Testis (tissue), 3 donors: ENCODE data around the gene BEND3. TPM values are rescaled to one million over a fixed set of nuclear protein-coding genes. Genes with fewer than 3 reads are reported as not detected.
"Not testable (repeated sequence)": the region's sequence is repeated elsewhere in the genome, so short reads cannot be mapped to it uniquely, and the experiment has no call there.

Source experiments
- DNase-seq: peaks from one replicate; pipeline ENCODE4 v3.0.0-alpha.2; 2019
- H3K27ac ChIP-seq, 2 donors: fragments of 200-600 bp; sonication (generic); one replicate each; pipeline ENCODE4 v1.5.1; 2019
- H3K27me3 ChIP-seq: fragments of 200-600 bp; sonication (generic); one replicate; pipeline ENCODE4 v1.5.1; 2019
- H3K36me3 ChIP-seq: fragments of 200-600 bp; sonication (generic); one replicate; pipeline ENCODE4 v1.5.1; 2017; ENCODE audit warnings: low read depth; ENCODE audit errors: missing control alignments
- H3K4me1 ChIP-seq: fragments of 200-600 bp; sonication (generic); one replicate; pipeline ENCODE4 v1.5.1; 2019
- H3K4me3 ChIP-seq, 2 donors: fragments of 200-600 bp; sonication (generic); one replicate each; pipeline ENCODE4 v1.5.1; 2017 to 2019
- H3K9me3 ChIP-seq: fragments of 200-600 bp; sonication (generic); one replicate; pipeline ENCODE4 v1.5.1; 2017
- CTCF ChIP-seq, 3 experiments: fragments of 450-650 bp in 2 of 3; fragments of 200-600 bp in 1 of 3; sonication (generic) in 1 of 3; IDR thresholded peaks; one replicate each; pipeline ENCODE4 v1.5.1; 2016 to 2019; ENCODE audit warnings: antibody characterized with exemption in 3 of 3, mild to moderate bottlenecking in 2 of 3, moderate library complexity in 1 of 3
- POLR2A ChIP-seq: fragments of 450-650 bp; IDR thresholded peaks from one replicate; pipeline ENCODE4 v1.6.1; 2017; ENCODE audit warnings: antibody characterized with exemption, mild to moderate bottlenecking, moderate library complexity
- WGBS, 2 donors: methylation state at CpG; one replicate each; pipeline ENCODE4 v1.1.5; 2018; 5-methylcytosine and 5-hydroxymethylcytosine counted together
- intact Hi-C: fragments of 100-400 bp; cut with DNase I; formaldehyde crosslinking; loops from one replicate; pipeline ENCODE4 v1.15.1; 2023; ENCODE audit warnings: low total_unique reads
- polyA plus RNA-seq: library from polyadenylated mRNA; stranded (reverse); fragments of 350-450 nt; fragmentation: Illumina TruSeq; extraction: RNeasy Lipid Tissue Mini Kit (QIAGEN cat#74804); gene quantifications from one replicate; pipeline ENCODE4 v1.2.3, GENCODE V29; 2014; ENCODE audit warnings: low read depth, low replicate concordance; ENCODE audit not compliant: insufficient read depth
- total RNA-seq, 2 donors: library from RNA; depleted of rRNA; stranded (reverse); fragments of >200 nt; gene quantifications; one replicate each; pipeline ENCODE4 v1.2.3, GENCODE V29; 2016

Gene BEND3
- total and polyA plus RNA-seq, 3 donors from 2014 or later: 3.7 to 7.6 (median 6.9) TPM

- Histone ChIP-seq H3K4me1 (no peaks in the 10 kb centered on the region), H3K27ac (no peak overlapping the region), H3K4me3 (no peak overlapping the region), H3K9me3 (no peaks in the 10 kb centered on the region), H3K27me3 (no peaks in the 10 kb centered on the region), H3K36me3 (no peaks in the 10 kb centered on the region)
- DNase-seq: no peak
- WGBS, 2 donors: 88 to 89% methylated on average over 4 of the region's 4 CpGs
- intact Hi-C loops: no loop called here
- TF ChIP-seq CTCF (IDR thresholded peaks at IDR 0.05) (no peak), POLR2A (no peak)
These were observed 7.4 kb upstream of the BEND3 start for GRCh38 chr6:107122748-107123147.

GRCh38 chr6:107121964-107122495, 6.7 kb upstream of the BEND3 start:
- Histone ChIP-seq H3K4me1 (no peaks in the 10 kb centered on the region), H3K9me3 (no peaks in the 10 kb centered on the region), H3K4me3 (no peak overlapping the region), H3K27ac (no peak overlapping the region), H3K36me3 (no peaks in the 10 kb centered on the region), H3K27me3 (no peaks in the 10 kb centered on the region)
- intact Hi-C loops: no loop called here
- 88 to 93% methylated on average over 6 to 8 of the region's 8 CpGs for WGBS, 2 donors
- TF ChIP-seq POLR2A (no peak), CTCF (IDR thresholded peaks at IDR 0.05) (no peak)
- no peak for DNase-seq

GRCh38 chr6:107121266-107121665, 6.0 kb upstream of the BEND3 start:
- DNase-seq: no peak
- H3K27me3 ChIP-seq: no peaks in the 10 kb centered on the region
- intact Hi-C loops: no loop called here
- peaks cover 5% of the 10 kb centered on the region for H3K4me1 ChIP-seq
- TF ChIP-seq CTCF (IDR thresholded peaks at IDR 0.05) (no peak), POLR2A (no peak)
- H3K27ac ChIP-seq: no peak overlapping the region
- H3K36me3 ChIP-seq: no peaks in the 10 kb centered on the region
- H3K4me3 ChIP-seq: no peak overlapping the region
- no peaks in the 10 kb centered on the region for H3K9me3 ChIP-seq
- WGBS, 2 donors: 94 to 95% methylated on average over 6 of the region's 6 CpGs

- Histone ChIP-seq H3K36me3 (no peaks in the 10 kb centered on the region), H3K4me3 (no peak overlapping the region), H3K9me3 (no peaks in the 10 kb centered on the region), H3K4me1 (peaks cover 6% of the 10 kb centered on the region), H3K27ac (no peak overlapping the region), H3K27me3 (no peaks in the 10 kb centered on the region)
- intact Hi-C loops: no loop called here
- 96 to 98% methylated on average over 4 of the region's 4 CpGs for WGBS, 2 donors
- TF ChIP-seq CTCF (IDR thresholded peaks at IDR 0.05): no peak
- no peak for TF ChIP-seq POLR2A
- no peak for DNase-seq
These were observed 5.1 kb upstream of the BEND3 start for GRCh38 chr6:107120404-107120803.

GRCh38 chr6:107118976-107119375, 3.7 kb upstream of the BEND3 start:
- 63 to 78% methylated on average over 2 of the region's 2 CpGs for WGBS, 2 donors
- peaks cover 7% of the 10 kb centered on the region for H3K4me1 ChIP-seq
- intact Hi-C loops: no loop called here
- no peak overlapping the region for H3K27ac ChIP-seq
- DNase-seq: no peak
- no peaks in the 10 kb centered on the region for H3K9me3 ChIP-seq
- no peaks in the 10 kb centered on the region for H3K36me3 ChIP-seq
- TF ChIP-seq POLR2A (no peak), CTCF (IDR thresholded peaks at IDR 0.05) (no peak)
- H3K4me3 ChIP-seq: no peak overlapping the region
- no peaks in the 10 kb centered on the region for H3K27me3 ChIP-seq

- H3K36me3 ChIP-seq, DNase-seq, H3K9me3 ChIP-seq, H3K27me3 ChIP-seq, H3K27ac ChIP-seq, H3K4me3 ChIP-seq, H3K4me1 ChIP-seq, intact Hi-C loops: not testable (repeated sequence)
- WGBS, 2 donors: 73 to 87% methylated on average over 9 of the region's 9 CpGs
These were observed 3.2 kb upstream of the BEND3 start for GRCh38 chr6:107118540-107118939.
